ENCODE data around the gene EPHB1. TPM values are rescaled to one million over a fixed set of nuclear protein-coding genes. Genes with fewer than 3 reads are reported as not detected.
A peak's percentile ranks its signal among the peaks of the same experiment; 100 is the strongest.

The EPHB1 gene
- total RNA-seq, 1 experiment from 2014 or later, result 7.0 TPM

- no peak overlapping the region for H3K4me3 Mint-ChIP-seq
- POLR2A ChIA-PET, result no interaction called here
- peaks cover 14% of the 10 kb centered on the region for H3K4me1 Mint-ChIP-seq
- no peaks in the 10 kb centered on the region; the same call in 1 of the 2 replicates for H3K9me3 Mint-ChIP-seq
- H3K27ac Mint-ChIP-seq, result no peak overlapping the region
- peak; percentile 64 for DNase-seq (ENCODE audit: low spot score)
- no peaks in the 10 kb centered on the region for H3K36me3 Mint-ChIP-seq
- ATAC-seq, result peak; percentile 74
- H3K27me3 Mint-ChIP-seq (ENCODE audit: low read depth), result no peaks in the 10 kb centered on the region
- CTCF ChIA-PET, result no interaction called here
- TF ChIP-seq TCF7 (CRISPR knock-in tag; IDR thresholded peaks at IDR 0.05; ENCODE audit: low read depth), result no peak
- no peak for TF ChIP-seq FOXJ3 (CRISPR knock-in tag; IDR thresholded peaks at IDR 0.05; ENCODE audit: borderline replicate concordance)
- no peak for TF ChIP-seq AR (CRISPR knock-in tag; IDR thresholded peaks at IDR 0.05)
- no peak for TF ChIP-seq USF2 (CRISPR knock-in tag; IDR thresholded peaks at IDR 0.05)
- no peak for TF ChIP-seq ZNF416 (CRISPR knock-in tag; IDR thresholded peaks at IDR 0.05)
- no peak for TF ChIP-seq CREM (CRISPR knock-in tag; IDR thresholded peaks at IDR 0.05)
- no peak for TF ChIP-seq ESRRA (CRISPR knock-in tag; IDR thresholded peaks at IDR 0.05; ENCODE audit: borderline replicate concordance)
- no peak for TF ChIP-seq ZNF263 (CRISPR knock-in tag; IDR thresholded peaks at IDR 0.05; ENCODE audit: low read depth)
- TF ChIP-seq MLX (CRISPR knock-in tag; IDR thresholded peaks at IDR 0.05), result no peak
- no peak for TF ChIP-seq CDX4 (CRISPR knock-in tag; IDR thresholded peaks at IDR 0.05; ENCODE audit: borderline replicate concordance)
- TF ChIP-seq NR3C1 (CRISPR knock-in tag; conservative IDR thresholded peaks at IDR 0.05; ENCODE audit: low read depth), result no peak
- TF ChIP-seq JAZF1 (CRISPR knock-in tag; IDR thresholded peaks at IDR 0.05), result no peak
- no peak for TF ChIP-seq ZNF138 (CRISPR knock-in tag; conservative IDR thresholded peaks at IDR 0.05)
- TF ChIP-seq, protein P1, sequence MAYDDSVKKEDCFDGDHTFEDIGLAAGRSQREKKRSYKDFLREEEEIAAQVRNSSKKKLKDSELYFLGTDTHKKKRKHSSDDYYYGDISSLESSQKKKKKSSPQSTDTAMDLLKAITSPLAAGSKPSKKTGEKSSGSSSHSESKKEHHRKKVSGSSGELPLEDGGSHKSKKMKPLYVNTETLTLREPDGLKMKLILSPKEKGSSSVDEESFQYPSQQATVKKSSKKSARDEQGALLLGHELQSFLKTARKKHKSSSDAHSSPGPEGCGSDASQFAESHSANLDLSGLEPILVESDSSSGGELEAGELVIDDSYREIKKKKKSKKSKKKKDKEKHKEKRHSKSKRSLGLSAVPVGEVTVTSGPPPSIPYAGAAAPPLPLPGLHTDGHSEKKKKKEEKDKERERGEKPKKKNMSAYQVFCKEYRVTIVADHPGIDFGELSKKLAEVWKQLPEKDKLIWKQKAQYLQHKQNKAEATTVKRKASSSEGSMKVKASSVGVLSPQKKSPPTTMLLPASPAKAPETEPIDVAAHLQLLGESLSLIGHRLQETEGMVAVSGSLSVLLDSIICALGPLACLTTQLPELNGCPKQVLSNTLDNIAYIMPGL (CRISPR knock-in tag; IDR thresholded peaks at IDR 0.05), result no peak
- TF ChIP-seq ZNF121 (CRISPR knock-in tag; IDR thresholded peaks at IDR 0.05), result no peak
- TF ChIP-seq SMAD3 (CRISPR knock-in tag; IDR thresholded peaks at IDR 0.05; ENCODE audit: borderline replicate concordance), result peak; percentile 83; the same call in 1 of the 2 replicates
- no peak for TF ChIP-seq ZMAT4 (CRISPR knock-in tag; IDR thresholded peaks at IDR 0.05)
- TF ChIP-seq RORB (CRISPR knock-in tag; IDR thresholded peaks at IDR 0.05), result no peak
- TF ChIP-seq E2F5 (CRISPR knock-in tag; IDR thresholded peaks at IDR 0.05), result no peak
- no peak for TF ChIP-seq SOX15 (CRISPR knock-in tag; IDR thresholded peaks at IDR 0.05)
- no peak for TF ChIP-seq ZBTB43 (CRISPR knock-in tag; IDR thresholded peaks at IDR 0.05)
- TF ChIP-seq RELA (CRISPR knock-in tag; IDR thresholded peaks at IDR 0.05; ENCODE audit: borderline replicate concordance), result no peak
- TF ChIP-seq KAT7 (CRISPR knock-in tag; IDR thresholded peaks at IDR 0.05; ENCODE audit: borderline replicate concordance), result no peak
- TF ChIP-seq ZNF512 (CRISPR knock-in tag; IDR thresholded peaks at IDR 0.05; ENCODE audit: borderline replicate concordance), result no peak
Measured at GRCh38 chr3:135106445-135106844, 311.4 kb downstream of the EPHB1 start.
